ENCODE results near the gene SPRR2F. TPM values are rescaled to one million over a fixed set of nuclear protein-coding genes. Genes with fewer than 3 reads are reported as not detected.

Gene SPRR2F
- total and polyA plus RNA-seq, 12 donors, result not detected

- H3K4me1 ChIP-seq, result no peaks in the 10 kb centered on the region
- no peak overlapping the region for H3K27ac ChIP-seq
- intact Hi-C loops (cut with DNase I), result loop anchor here in 1 of 10 donors (2.0 kb wide), 1 partner anchor 25 kb away; the partner anchor contains the start of gene SPRR2B
- ATAC-seq (no peak), DNase-seq (no peak)
- H3K36me3 ChIP-seq, result no peaks in the 10 kb centered on the region
- H3K27me3 ChIP-seq, result no peaks in the 10 kb centered on the region
- no peak overlapping the region for H3K4me3 ChIP-seq
- no peaks in the 10 kb centered on the region for H3K9me3 ChIP-seq
- TF ChIP-seq, protein P1, sequence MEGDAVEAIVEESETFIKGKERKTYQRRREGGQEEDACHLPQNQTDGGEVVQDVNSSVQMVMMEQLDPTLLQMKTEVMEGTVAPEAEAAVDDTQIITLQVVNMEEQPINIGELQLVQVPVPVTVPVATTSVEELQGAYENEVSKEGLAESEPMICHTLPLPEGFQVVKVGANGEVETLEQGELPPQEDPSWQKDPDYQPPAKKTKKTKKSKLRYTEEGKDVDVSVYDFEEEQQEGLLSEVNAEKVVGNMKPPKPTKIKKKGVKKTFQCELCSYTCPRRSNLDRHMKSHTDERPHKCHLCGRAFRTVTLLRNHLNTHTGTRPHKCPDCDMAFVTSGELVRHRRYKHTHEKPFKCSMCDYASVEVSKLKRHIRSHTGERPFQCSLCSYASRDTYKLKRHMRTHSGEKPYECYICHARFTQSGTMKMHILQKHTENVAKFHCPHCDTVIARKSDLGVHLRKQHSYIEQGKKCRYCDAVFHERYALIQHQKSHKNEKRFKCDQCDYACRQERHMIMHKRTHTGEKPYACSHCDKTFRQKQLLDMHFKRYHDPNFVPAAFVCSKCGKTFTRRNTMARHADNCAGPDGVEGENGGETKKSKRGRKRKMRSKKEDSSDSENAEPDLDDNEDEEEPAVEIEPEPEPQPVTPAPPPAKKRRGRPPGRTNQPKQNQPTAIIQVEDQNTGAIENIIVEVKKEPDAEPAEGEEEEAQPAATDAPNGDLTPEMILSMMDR (IDR thresholded peaks at IDR 0.05), result no peak
These were observed 17.6 kb downstream of the SPRR2F start for GRCh38 chr1:153095764-153096163.

DNA sequence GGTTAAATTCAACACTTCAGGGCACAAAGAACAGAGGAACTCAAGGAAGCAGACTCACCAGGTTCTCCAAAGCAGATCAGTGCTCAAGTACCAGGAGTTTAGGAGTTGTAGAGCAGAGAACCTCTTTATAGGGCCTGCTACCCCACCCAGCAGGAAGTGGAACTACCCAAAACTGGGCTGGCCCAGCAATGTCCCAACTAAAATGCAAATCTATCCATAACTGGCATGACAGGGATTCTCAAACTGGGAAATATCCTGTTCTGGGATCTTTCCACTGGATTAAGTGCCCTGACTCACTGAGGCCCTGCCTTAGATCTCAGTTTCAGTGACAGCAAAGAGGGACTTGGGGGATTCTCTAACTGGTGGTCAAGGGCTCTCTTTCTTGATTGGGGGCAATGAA is 18.9 kb downstream of the SPRR2F start, which contains the start of gene SPRR2E:
Gene SPRR2E (minus strand): TSS at position 101 of the 400 bp plus-strand sequence. CDS start 775 bp downstream, outside the sequence.
- TF ChIP-seq, protein P1 (IDR thresholded peaks at IDR 0.05), result no peak
- no peak for DNase-seq

GRCh38 chr1:153087652-153088051 is 25.7 kb downstream of the SPRR2F start:
- intact Hi-C loops (cut with DNase I), result no loop called here
- H3K27me3 ChIP-seq, result no peaks in the 10 kb centered on the region
- H3K36me3 ChIP-seq, result no peaks in the 10 kb centered on the region
- TF ChIP-seq, protein P1 (IDR thresholded peaks at IDR 0.05), result no peak
- WGBS, 2 donors, result 65 to 77% methylated on average over 1 of the region's 1 CpG
- DNase-seq, result no peak
- H3K27ac ChIP-seq, result no peak overlapping the region
- H3K4me1 ChIP-seq, result no peaks in the 10 kb centered on the region
- peaks cover 0 to 9% (median 0%) of the 10 kb centered on the region in 11 donors for H3K9me3 ChIP-seq
- H3K4me3 ChIP-seq, result no peak overlapping the region
- ATAC-seq, result no peak

More for the DNA sequence above, 18.9 kb downstream of the SPRR2F start, which contains the start of gene SPRR2E:
- H3K4me3 ChIP-seq, result no peak within 1 kb of the TSS
- H3K9me3 ChIP-seq, result peaks cover 0 to 4% (median 0%) of the 10 kb centered on the region in 11 donors
- no peaks in the 10 kb centered on the region for H3K4me1 ChIP-seq
- H3K27me3 ChIP-seq, result no peaks in the 10 kb centered on the region
- no peak within 1 kb of the TSS for H3K27ac ChIP-seq
- intact Hi-C loops (cut with DNase I), result loop anchor here in 2 of 10 donors (1.0 to 2.0 kb wide), 2 partner anchors 23 to 24 kb away; partner anchors contain the start of gene SPRR2B (in 2 of the 2)
- no peaks in the 10 kb centered on the region for H3K36me3 ChIP-seq
- no peak for ATAC-seq

DNA sequence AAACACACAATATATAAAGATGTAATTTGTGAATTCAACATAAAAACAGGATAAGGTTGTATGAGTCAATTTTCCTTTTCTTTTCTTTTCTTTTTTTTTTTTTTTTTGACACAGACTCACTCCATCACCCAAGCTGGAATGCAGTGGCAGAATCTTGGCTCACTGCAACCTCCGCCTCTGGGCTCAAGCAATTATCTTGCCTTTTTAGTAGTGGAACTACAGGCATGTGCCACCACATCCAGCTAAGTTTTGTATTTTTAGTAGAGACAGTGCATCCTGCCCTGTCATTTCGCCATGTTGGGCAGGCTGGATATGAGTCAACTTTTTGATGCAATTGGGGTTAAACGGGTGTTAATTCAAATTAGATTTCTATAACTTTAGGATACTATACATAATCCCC is 31.6 kb downstream of the SPRR2F start:
- ATAC-seq (no peak), DNase-seq (no peak)
- H3K4me1 ChIP-seq, result no peaks in the 10 kb centered on the region
- peaks cover 0 to 32% (median 0%) of the 10 kb centered on the region in 11 donors for H3K9me3 ChIP-seq
- TF ChIP-seq, protein P1 (IDR thresholded peaks at IDR 0.05), result no peak
- no peaks in the 10 kb centered on the region for H3K27me3 ChIP-seq
- no peak overlapping the region for H3K27ac ChIP-seq
- no peaks in the 10 kb centered on the region for H3K36me3 ChIP-seq
- WGBS, 2 donors, result 69 to 70% methylated on average over 3 of the region's 3 CpGs
- no peak overlapping the region for H3K4me3 ChIP-seq
- intact Hi-C loops (cut with DNase I), result no loop called here
